ENCODE results near the gene THOC5. TPM values are rescaled to one million over a fixed set of nuclear protein-coding genes. Genes with fewer than 3 reads are reported as not detected.

THOC5 gene
- total and polyA plus RNA-seq, 2 experiments from 2014 or later: 31.4 to 41.3 TPM

- Histone ChIP-seq H3K9me3 (ENCODE audit: low read depth) (no peaks in the 10 kb centered on the region), H3K36me3 (no peaks in the 10 kb centered on the region), H3K4me3 (no peak overlapping the region), H3K4me1 (ENCODE audit: low read depth) (no peaks in the 10 kb centered on the region), H3K27ac (no peak overlapping the region), H3K27me3 (peaks cover 30% of the 10 kb centered on the region)
- TF ChIP-seq CTCF (IDR thresholded peaks at IDR 0.05; ENCODE audit: low read depth, low read length): no peak
- DNase-seq (ENCODE audit: low read depth in 1 of 2, low spot score in 1 of 2): no peak
These were observed 89.0 kb downstream of the THOC5 start for GRCh38 chr22:29464581-29464980.

DNA sequence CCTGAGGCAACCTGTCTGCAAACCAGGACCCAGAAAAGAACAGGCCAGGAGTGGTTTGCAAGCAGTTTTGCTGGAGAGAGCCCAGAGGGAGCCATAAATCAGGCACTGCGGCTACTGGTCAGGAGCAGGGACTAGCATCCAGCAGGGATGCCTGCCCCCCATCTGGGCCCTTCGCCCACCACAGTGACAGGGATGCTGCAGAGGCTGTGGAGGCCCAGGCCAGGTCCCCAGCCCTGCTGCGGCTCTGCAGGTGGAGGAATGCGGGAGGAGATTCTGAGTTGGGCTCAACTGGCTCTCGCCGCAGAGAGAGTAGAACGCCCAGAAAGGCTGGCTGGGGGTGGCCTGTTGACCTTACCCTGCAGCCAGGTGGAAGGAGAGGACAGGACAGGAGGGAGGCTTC, 89.9 kb downstream of the THOC5 start:
- no peak overlapping the region for H3K27ac ChIP-seq
- TF ChIP-seq CTCF (IDR thresholded peaks at IDR 0.05; ENCODE audit: low read depth, low read length): no peak
- H3K27me3 ChIP-seq: peaks cover 21% of the 10 kb centered on the region
- no peaks in the 10 kb centered on the region for H3K4me1 ChIP-seq (ENCODE audit: low read depth)
- H3K9me3 ChIP-seq (ENCODE audit: low read depth): no peaks in the 10 kb centered on the region
- DNase-seq (ENCODE audit: low read depth in 1 of 2, low spot score in 1 of 2): no peak
- H3K4me3 ChIP-seq: no peak overlapping the region
- H3K36me3 ChIP-seq: no peaks in the 10 kb centered on the region

DNA sequence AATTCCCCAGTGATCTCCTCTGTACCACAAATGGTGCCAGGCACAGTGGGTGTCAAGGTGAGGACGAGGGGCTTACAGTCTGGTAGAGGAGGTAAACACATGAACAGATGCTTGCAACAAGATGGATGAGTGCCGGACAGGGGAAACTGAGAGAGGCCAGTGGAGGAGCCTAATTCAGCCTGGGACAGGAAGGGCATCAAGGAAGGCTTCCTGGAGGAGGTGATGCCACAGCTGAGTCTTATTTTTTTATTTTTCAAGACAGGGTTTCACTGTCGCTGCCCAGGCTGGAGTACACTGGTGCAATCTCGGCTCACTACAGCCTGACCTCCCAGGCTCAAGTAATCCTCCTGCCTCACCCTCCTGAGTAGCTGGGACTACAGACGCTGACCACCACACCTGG, 92.3 kb downstream of the THOC5 start:
- Histone ChIP-seq H3K27me3 (no peaks in the 10 kb centered on the region), H3K9me3 (ENCODE audit: low read depth) (no peaks in the 10 kb centered on the region), H3K27ac (no peak overlapping the region), H3K4me3 (no peak overlapping the region), H3K4me1 (ENCODE audit: low read depth) (no peaks in the 10 kb centered on the region), H3K36me3 (no peaks in the 10 kb centered on the region)
- no peak for TF ChIP-seq CTCF (IDR thresholded peaks at IDR 0.05; ENCODE audit: low read depth, low read length)
- no peak for DNase-seq (ENCODE audit: low read depth in 1 of 2, low spot score in 1 of 2)

DNA sequence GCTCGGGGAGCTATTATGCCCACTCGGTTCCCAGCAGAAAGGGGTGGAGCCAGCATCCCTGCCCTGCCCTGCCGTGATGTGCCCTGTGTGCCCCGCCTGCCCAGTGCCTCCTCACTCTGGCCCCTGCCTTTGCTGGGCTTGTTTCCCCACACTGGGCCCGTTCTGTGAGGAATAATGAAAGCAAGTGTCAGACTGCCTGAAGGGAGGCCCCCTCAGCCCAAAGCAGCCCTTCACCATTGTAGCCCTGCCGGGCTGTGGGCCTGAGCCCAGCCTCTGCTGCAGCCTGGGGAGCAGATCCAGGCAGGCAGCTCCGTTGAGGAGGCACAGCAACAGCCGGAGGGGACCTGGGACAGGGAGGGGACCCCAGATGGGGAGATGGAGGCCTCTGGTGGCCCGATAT, 93.8 kb downstream of the THOC5 start:
- H3K36me3 ChIP-seq: no peaks in the 10 kb centered on the region
- H3K27ac ChIP-seq: no peak overlapping the region
- no peaks in the 10 kb centered on the region for H3K27me3 ChIP-seq
- no peak for DNase-seq (ENCODE audit: low read depth in 1 of 2, low spot score in 1 of 2)
- no peak for TF ChIP-seq CTCF (IDR thresholded peaks at IDR 0.05; ENCODE audit: low read depth, low read length)
- H3K4me1 ChIP-seq (ENCODE audit: low read depth): no peaks in the 10 kb centered on the region
- H3K4me3 ChIP-seq: no peak overlapping the region
- no peaks in the 10 kb centered on the region for H3K9me3 ChIP-seq (ENCODE audit: low read depth)

DNA sequence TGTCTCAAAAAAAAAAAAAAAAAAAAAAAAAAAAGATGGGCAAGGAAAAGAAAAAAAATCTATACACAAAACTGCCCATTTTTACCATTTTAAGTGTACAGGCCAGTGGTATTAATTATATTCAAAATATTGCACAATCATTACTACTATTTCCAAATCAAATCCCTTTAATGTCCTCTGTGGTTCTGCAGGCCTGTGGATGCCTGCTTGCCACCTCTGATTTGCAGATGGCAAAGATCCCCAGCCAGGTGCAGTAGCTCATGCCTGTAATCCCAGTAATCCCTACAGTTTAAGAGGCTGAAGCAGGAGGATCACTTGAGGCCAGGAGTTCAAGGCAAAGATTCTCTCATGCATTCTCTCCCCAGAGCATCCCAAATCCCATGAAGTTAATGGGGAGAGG, 95.0 kb downstream of the THOC5 start:
- Histone ChIP-seq H3K27ac (no peak overlapping the region), H3K9me3 (ENCODE audit: low read depth) (no peaks in the 10 kb centered on the region), H3K4me1 (ENCODE audit: low read depth) (no peaks in the 10 kb centered on the region), H3K27me3 (no peaks in the 10 kb centered on the region), H3K4me3 (no peak overlapping the region), H3K36me3 (no peaks in the 10 kb centered on the region)
- DNase-seq (ENCODE audit: low read depth in 1 of 2, low spot score in 1 of 2): no peak
- TF ChIP-seq CTCF (IDR thresholded peaks at IDR 0.05; ENCODE audit: low read depth, low read length): no peak

DNA sequence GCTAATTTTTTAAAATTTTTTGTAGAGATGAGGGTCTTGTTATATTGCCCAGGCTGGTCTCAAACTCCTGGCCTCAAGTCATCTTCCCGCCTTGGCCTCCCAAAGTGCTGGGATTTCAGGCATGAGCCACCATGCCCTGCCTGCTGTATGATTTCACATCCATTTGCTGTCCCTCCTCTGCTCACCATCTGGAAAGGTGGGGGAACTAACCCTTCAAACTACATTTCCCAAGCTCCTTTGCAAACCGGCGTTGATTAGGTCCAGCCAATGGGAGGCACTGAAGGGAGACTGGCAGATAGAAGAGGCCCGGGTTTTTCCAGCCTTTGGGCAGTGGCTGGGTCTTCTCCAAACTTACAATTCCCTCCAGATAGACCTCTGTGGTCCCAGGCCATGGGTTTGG, 95.8 kb downstream of the THOC5 start:
- Histone ChIP-seq H3K36me3 (no peaks in the 10 kb centered on the region), H3K27ac (no peak overlapping the region), H3K4me1 (ENCODE audit: low read depth) (no peaks in the 10 kb centered on the region), H3K4me3 (no peak overlapping the region), H3K27me3 (no peaks in the 10 kb centered on the region), H3K9me3 (ENCODE audit: low read depth) (no peaks in the 10 kb centered on the region)
- TF ChIP-seq CTCF (IDR thresholded peaks at IDR 0.05; ENCODE audit: low read depth, low read length): no peak
- peak; percentile 57 to 64 for DNase-seq (ENCODE audit: low read depth in 1 of 2, low spot score in 1 of 2)

Data from cardiac muscle cell (in vitro differentiated cells and primary cell).